IPS DF 19.7 (cell line): ENCODE data around the gene MYH7.

Experiments used
- DNase-seq: peaks from one replicate; pipeline ENCODE4 v3.0.0-alpha.2; 2013; ENCODE audit warnings: low read depth, low spot score

MYH7 gene

GRCh38 chr14:23373041-23373440 lies 62.4 kb downstream of the MYH7 start:
- DNase-seq, result no peak

GRCh38 chr14:23372509-23372908 lies 63.0 kb downstream of the MYH7 start, which contains the start of gene IL25:
Gene IL25, plus strand, starts transcription at chr14:23372809.
- no peak for DNase-seq

DNA sequence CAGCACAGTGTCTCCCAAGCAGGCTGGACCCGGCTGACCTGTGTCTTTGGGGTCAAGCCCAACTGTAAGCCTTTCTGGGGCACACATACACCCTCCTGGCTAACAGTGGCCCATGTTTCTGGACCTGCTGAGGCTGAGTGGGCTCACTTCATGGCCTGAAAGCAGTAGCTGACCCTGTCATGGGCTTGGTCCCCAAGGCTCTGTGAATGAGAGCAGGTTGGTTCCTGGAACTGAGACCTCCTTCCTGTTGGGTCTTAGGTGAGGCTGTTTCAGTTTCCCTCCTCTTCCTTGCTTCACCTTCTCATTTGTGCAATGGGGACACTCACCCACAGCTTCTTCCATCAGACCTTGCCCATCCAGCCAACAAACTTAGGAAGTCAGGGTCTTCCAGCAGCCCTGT lies 63.6 kb downstream of the MYH7 start:
- DNase-seq, result no peak

DNA sequence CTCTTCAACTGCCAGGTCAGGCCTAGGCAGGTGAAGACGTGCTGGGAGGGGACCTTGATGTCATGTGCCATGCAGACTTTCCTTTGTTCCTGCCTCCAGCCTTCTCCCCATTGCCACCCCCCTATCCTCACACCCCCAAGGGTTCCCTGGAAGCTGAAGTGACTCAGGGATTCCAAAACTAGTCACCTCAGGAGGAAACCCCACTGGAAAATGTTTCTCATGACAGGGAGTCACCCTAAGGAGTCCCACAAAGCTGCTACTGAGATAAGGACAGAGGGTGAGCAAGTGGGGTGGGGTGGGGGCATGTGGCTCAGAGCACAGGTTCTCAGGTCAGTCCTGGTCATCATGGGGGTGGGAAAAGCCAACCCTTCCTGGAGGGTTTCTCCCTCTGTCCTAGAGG lies 65.2 kb downstream of the MYH7 start:
- DNase-seq, result no peak

- DNase-seq, result peak; percentile 56
Measured at GRCh38 chr14:23366426-23366921, 69.0 kb downstream of the MYH7 start.

- peak; percentile 57 for DNase-seq
Measured at GRCh38 chr14:23365732-23366425, 69.6 kb downstream of the MYH7 start.

- no peak for DNase-seq
Measured at GRCh38 chr14:23365036-23365731, 70.3 kb downstream of the MYH7 start, which contains the start of gene EFS. Gene EFS, minus strand, starts transcription at chr14:23365172. Its CDS starts 147 bp downstream, at chr14:23365025.

GRCh38 chr14:23364164-23365035 lies 71.1 kb downstream of the MYH7 start:
- DNase-seq, result no peak
